HG03565 (cell line): ENCODE data around the gene SOX11.

ENCODE experiments used
- ATAC-seq: cut with Tn5 transposase; IDR thresholded peaks from one replicate; pipeline ENCODE4 v1.9.1; 2021; ENCODE audit warnings: mild to moderate bottlenecking, moderate library complexity; ENCODE audit not compliant: unreplicated experiment

The SOX11 gene

DNA sequence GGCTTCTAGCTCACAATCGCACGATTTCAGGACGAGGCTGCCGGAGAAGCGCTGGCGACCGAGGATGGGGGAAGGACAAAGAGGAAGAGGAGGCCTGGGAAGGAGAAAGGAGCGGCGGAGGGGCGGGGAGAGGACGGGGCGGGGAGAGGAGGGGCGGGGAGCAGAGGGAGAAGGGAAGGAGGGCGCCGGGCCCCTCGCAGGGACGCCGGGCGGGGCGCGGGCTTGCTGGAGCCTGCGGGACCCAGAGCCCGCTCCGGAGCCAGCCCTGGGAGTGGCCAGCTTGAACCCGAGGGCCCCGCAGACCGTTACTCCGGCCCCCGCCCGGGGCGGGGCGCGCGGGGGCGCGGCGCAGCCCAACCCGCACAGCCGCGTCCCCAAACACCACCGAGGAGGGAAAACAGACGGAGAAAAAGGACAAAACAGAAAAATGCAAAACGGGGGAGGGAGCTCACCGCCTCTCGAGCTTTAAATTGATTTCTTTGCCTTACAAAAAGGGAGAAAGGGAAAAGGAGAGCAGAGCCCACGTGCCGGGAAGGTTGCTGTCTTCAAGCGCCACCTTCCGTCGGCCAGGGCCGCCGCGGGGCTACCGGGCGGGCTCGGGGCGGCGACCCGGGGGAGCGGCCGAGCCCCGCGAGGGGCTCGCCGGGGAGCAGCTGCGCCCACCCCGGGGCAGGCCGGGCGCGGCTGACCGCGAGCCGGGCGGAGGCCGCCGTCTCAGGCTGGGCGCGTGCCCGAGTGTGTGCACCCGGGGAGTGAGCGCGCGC, 781 bp upstream of the SOX11 start:
- ATAC-seq, result no peak

DNA sequence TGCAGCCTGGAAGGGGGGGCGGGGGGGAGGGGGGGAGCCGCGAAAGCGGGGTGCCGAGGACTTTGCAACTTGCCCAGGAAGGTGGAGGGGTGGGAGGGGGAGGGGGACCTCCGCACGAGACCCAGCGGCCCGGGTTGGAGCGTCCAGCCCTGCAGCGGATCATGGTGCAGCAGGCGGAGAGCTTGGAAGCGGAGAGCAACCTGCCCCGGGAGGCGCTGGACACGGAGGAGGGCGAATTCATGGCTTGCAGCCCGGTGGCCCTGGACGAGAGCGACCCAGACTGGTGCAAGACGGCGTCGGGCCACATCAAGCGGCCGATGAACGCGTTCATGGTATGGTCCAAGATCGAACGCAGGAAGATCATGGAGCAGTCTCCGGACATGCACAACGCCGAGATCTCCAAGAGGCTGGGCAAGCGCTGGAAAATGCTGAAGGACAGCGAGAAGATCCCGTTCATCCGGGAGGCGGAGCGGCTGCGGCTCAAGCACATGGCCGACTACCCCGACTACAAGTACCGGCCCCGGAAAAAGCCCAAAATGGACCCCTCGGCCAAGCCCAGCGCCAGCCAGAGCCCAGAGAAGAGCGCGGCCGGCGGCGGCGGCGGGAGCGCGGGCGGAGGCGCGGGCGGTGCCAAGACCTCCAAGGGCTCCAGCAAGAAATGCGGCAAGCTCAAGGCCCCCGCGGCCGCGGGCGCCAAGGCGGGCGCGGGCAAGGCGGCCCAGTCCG, 540 bp downstream of the SOX11 start:
- ATAC-seq, result no peak

DNA sequence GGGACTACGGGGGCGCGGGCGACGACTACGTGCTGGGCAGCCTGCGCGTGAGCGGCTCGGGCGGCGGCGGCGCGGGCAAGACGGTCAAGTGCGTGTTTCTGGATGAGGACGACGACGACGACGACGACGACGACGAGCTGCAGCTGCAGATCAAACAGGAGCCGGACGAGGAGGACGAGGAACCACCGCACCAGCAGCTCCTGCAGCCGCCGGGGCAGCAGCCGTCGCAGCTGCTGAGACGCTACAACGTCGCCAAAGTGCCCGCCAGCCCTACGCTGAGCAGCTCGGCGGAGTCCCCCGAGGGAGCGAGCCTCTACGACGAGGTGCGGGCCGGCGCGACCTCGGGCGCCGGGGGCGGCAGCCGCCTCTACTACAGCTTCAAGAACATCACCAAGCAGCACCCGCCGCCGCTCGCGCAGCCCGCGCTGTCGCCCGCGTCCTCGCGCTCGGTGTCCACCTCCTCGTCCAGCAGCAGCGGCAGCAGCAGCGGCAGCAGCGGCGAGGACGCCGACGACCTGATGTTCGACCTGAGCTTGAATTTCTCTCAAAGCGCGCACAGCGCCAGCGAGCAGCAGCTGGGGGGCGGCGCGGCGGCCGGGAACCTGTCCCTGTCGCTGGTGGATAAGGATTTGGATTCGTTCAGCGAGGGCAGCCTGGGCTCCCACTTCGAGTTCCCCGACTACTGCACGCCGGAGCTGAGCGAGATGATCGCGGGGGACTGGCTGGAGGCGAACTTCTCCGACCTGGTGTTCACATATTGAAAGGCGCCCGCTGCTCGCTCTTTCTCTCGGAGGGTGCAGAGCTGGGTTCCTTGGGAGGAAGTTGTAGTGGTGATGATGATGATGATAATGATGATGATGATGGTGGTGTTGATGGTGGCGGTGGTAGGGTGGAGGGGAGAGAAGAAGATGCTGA, 1.4 kb downstream of the SOX11 start:
- ATAC-seq, result no peak

DNA sequence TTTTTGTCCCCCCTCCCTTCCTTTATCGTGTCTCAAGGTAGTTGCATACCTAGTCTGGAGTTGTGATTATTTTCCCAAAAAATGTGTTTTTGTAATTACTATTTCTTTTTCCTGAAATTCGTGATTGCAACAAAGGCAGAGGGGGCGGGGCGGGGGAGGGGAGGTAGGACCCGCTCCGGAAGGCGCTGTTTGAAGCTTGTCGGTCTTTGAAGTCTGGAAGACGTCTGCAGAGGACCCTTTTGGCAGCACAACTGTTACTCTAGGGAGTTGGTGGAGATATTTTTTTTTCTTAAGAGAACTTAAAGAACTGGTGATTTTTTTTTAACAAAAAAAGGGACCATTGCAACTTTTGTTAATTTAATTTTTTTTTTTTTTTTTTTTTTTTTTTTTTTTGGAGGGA, 2.1 kb downstream of the SOX11 start:
- no peak for ATAC-seq

DNA sequence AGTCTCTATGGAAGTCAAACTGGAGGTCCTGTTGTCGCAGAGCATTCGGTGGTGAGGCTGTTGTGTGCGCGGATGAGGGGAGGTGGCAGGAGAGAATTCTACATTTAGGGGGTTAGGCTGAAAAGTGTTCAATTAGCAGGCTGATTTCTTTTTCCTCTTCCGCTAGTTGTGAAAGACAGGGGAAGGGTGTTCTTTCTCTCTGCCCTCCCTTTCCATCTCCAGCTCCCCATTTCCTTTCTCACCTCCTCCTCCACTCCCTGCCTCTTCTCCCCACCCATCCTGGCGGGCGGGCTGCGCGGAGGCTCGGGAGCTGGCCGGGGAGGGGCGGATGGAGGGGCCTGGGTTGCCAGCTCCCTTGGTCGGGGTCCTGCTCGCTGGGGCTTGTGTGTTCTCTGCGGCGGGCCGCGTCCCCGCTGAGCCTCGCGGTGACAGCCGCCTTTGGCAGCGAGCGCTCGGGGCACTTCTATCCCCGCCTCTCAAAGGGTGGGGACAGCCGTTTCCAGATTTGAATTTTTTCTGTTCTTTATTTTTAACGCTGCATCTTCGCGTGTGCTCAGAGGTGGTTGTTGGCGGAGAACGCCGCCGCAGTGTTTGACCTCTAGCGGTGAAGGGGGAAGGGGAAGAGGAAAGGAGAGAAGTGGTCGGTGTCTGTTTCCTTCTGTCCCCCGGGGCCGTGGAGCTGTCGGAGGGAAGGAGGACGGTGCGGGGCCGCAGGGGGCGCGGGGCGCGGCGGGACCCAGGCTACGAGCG, 3.6 kb downstream of the SOX11 start:
- no peak for ATAC-seq

DNA sequence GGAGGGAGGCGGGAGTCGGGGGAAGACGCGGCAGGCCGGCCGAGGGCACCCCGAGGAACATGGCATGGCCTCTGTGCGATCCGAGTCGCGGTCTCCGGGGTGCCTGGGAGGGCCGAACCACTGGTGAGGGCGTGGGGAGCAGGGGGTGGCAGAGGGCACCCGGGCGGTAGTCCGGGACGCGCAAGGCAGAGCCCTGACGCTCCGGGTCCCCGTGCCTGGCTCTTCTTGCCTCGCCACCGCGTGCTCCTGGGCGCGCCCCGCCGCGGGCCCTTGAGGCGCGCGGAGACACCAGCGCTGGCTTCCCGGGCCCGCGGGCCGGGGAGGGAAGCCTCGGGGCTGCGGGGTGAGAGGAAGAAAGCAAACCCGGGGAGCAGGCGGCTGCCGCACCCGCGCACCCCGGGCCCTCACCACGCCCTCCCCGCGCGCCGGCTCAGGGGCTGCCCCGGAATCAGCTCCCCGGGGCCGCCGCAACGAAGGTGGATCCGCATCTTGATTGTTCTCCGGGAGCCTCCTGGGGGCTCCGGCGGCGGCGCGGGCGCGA, 4.3 kb downstream of the SOX11 start:
- no peak for ATAC-seq

DNA sequence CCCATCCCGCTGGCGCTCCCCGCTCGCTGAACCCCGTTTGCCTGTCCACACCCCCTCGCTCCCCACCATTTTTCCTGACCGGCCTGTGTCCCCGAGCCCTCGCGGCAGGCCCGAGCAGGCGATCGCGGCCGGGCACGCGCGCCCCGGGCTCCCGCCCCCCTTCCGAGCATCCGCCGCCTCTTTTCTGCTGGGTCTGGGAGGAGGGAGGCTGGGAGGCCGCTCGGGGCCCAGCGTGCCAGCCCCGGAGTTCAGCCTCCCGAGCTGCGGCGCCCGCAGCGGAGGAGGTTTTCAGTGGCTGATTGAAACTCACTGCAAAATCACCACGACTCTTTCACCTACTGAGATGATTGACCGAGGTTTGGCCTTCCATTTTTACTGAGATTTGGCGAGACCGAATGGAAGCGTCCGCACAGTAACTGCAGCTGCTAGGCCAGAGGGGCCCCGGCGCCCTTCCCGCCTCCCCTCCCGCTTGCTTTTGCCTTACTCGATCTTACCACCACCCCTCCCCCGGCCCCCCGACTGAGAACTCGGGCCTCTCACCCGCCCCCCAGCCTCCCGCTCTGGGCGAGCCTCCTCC, 4.8 kb downstream of the SOX11 start:
- no peak for ATAC-seq

DNA sequence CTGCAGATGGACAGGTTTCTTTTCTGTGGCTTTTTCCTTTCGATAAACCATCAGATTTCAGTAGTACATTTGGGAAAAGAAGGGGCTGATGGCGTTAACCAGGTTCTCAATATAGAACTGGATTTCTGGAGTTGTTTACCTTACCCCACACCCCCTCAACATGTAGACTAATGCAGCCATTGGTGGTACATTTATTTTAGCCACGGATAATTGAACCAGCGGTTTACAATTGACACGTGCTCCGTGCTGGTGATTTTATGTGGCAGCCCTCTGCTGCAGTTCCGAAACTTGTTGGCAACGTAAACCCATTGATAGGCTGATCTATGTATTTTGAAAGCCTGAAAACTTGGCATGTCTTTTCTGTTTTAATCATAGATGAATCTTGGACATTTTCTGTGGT, 5.4 kb downstream of the SOX11 start:
- no peak for ATAC-seq

DNA sequence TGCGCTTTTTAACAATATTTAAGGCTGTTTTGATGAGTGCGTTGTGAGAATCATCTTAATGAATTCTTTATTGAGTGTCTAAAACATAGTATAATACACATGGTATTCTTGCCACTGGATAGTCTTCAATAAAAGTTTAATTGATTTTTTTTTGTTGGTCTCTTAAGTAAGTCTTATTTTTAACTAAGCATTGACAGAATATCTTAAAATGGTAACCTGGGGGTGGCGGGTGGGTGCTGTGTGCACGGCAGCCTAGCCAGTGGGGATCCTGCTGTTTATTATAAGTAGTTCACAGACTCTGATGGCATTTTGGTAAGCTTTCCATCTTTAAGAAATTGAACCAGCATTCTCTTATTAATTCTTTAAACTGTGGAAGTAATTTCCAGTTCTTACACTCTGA, 6.0 kb downstream of the SOX11 start:
- no peak for ATAC-seq

DNA sequence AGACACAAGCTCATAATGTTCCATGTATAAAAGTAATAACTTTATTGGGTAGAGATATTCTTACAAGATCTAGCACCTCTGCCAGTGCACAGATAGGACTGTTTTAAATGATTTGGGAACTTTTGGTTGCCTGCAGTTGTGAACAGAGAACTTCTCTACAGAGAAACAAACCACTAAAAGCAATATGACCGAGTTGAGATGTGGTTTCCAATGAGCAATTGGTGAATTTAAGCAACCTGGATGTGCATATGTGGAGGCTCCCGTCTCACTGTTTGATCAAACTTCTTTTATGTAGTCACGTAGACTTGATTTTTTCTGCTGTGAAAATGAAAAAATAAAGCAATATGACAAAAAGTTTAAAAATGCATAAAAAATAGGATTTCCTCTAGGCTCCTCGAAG, 7.8 kb downstream of the SOX11 start:
- ATAC-seq, result no peak

DNA sequence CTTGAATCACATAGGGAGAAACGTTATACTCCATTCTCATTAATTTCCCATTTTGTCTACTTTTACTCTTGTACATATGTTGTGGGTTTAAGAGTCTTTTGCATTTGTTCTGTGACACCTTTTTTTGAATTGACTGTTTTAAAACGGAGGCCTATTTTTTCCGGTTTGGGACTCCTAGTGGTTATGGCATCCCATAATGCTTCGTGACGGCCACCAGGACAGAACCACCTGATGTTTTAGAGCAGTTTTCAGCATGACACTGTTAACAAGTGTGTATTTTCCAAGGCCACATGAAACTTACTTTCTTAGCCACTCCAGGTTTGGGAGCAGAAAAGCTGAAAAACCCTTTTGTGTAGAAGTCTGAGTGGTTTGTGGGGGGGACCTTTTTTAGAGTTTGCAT, 8.4 kb downstream of the SOX11 start:
- ATAC-seq, result no peak

DNA sequence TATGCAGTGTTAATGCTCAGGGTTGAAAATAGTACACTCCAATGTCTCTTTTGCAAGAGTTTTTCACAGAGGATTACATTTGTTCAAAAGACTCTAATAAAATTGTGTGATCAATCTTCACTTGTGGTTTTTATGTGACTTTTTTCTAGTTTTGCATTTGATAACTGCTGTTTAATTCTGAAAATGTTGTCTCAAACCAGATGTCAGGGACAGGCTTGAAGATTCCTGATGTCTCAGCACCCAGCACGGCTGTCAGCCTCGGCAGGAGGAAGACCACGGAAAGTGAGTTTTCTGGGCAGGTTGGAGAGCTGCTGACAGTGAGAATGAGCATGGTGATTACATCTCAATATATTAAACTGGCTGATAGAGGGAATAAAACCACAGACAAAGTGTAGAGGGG, 9.1 kb downstream of the SOX11 start:
- no peak for ATAC-seq

DNA sequence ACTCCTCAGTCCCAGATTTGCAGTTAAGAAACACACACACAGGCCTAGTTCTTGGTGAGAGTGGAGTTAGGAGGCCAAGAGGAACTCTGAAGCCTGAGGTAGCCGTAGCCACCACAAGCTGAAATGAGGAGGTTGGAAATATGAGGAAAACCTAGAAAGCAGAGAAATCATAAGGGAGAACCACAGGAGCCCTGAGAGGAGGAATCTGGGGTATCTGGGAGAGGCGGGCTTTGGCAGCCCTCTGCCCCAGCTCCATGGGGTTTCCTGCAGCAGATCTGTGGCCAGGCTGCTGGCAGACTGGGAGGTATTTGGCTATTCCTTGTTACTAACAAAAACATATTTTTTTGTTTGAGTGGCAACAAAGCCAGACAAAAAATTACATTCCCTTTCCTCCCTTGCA, 11.0 kb downstream of the SOX11 start:
- ATAC-seq, result no peak

DNA sequence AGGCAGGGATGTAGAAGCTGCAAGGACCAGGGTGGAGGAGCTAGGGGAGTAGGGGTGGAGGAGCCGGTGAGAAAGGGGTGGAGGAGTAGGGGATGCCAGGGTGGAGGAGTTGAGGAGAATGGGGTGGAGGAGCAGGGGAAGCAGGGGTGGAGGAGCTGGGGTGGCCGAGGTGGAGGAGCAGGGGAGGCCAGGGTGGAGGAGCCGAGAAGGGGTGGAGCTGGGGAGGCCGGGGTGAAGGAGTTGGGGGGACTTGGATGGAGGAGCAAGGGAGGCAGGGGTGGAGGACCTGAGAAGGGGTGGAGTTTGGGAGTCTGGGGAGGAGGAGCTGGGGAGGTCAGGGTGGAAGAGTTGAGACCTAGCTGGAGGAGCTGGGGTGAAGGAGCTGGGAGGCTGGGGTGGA, 13.3 kb downstream of the SOX11 start:
- no peak for ATAC-seq

DNA sequence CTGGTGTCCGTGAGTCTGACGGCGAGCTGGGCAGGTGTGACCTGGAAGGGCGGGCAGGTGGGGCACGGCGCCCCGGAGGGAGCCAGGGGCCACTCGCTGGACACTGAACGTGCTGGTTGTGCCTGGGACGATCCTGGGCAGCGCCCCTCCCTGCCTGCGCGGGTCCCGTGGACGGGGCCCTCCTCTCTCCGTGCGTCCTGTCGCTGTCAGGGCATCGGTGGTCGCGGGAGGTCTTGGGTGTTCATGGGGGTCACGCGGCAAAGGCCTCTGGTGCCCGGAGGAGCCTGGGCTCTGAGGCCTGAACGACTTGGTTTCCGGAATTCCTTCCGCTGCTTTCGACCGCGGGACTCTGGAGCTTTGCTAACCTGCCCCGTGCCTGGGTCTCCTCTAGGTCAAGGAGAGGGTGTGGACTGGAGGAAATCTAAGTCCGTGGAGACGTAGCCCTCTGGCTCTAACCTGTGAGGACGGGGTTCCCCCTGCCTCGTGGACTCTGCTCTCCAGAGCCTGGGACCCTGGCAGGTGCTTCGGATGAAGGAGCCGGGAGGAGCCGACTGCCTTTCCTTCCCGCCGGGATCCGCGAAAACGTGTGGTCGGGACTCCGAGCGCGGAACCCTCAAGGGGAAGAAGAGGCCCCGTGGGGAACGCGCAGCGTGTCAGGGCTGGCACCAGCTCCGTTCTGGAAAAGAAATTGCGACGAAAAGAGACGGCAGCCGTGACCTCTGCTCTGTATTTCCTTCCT, 14.7 kb downstream of the SOX11 start:
- no peak for ATAC-seq

DNA sequence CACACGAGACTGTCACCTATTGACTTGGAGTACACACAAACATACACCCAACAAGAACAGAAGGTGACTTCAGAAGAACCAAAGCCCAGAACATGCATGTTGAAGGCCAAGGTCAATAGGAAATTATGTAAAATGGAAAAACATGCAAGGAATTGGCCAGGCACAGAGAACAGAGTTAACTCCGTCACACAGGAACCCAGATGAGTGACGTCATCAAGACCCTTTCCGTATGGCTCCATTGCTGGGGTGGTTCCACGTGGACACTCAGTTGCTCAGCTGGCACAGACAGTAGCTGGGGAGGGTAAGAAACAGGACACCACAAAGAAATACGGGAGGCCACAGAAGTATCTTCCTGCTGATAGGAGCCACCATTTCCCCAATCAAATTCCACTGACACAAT, 18.4 kb downstream of the SOX11 start:
- no peak for ATAC-seq

DNA sequence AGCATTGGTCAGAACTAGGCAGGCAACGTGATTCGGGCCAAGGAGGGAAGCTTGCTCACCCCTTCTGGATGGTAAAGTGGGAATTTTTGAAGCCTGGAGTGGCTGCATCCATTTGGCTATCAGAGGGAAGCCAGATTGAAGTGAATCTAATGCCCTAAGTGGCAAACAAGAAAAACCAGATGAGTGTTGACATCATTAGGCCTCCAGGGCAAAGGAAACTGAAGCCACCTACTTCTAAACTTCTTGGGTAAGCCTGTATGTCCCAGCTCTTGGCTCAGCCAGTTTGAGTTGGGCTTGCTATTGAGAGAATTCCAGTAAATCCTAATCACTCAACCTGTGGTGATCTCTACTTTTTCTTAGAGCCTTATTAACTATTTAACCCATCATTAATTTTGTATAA, 20.9 kb downstream of the SOX11 start:
- ATAC-seq, result no peak

DNA sequence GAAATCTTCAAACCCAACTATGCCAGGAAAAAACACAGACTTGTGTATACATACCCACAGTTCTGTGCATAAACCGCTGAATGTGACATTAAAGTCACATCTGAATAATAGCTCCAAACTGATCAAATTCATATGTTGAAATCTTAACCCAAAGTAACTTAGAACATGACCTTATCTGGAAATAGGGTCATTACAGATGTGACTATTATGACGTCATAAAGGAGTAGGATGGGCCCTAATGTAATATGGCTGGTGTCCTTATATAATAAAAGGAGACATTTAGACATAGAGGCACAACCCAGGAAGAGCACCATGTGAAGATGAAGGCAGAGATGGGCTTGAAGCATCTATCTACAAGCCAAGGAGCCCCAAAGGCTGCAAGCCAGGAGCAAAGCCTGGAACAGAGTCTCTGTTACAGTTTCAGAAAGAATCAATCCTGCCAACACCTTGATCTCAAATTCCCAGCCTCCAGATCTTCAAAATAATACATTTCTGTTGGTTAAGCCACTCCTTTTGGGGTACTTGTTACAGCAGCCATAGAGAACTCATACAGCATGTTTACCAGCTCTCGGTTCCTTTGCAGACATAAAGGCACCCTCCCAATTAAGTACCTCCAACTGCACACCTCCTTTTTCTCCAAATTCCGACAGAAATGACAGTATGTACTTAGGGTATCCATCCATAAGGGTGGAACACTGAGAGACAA, 27.6 kb downstream of the SOX11 start:
- ATAC-seq, result no peak

DNA sequence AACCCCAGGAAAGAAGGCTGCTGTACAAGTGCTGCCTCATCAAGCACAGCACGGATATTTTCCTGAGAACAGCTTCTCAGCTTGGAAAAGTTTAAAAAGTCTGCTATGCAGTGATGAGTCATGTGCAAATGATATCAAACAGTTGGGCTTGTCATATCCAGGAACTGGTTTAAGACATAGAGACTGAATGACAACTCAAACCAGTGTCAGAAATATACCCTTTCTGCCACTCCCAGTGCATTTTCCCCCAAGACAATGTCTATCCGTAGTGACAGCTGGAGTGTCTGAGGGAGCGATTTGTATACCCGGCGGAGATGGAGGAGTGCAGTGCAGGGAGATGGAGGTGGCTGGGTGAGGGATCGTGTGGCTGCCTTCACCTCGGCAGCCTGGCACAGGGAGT, 28.2 kb downstream of the SOX11 start:
- ATAC-seq, result no peak
